ENCODE data around the gene CFP.

The CFP gene

DNA sequence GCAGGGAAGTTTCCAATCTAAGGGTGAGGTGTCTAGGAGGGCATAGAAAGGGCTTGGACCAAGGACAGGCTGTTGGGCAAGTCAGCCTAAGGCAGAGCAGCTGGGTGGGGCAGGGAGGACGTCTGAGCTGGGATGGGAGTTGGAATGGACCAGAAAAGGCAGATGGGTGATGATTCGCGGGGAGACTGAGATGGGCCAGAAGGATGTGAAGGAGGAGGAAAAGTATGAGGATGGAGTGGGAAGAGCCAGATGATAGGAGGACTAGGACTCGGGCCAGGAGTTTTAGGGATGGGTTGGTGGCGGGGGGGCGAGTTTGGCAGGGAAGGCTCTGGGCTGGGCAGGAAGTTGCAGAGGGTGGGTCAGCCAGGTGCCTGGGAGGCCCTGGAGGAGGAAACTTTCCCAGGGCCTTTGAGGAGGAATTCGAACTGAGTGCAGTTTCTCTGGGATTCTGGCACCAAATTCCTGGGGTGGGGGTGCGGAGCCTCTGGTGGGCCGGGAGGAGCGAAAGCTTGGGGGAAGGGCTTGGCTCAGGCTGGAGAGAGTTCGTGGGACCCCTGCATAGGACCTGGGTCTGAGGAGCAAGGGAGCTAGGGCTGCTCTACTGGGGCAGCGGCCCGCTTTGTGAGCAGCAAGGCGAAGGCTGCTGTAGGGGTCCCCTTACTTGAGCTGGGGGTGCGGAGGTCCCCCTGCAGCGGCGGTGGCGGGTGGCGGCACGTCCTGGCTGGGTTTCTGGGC is 56.2 kb downstream of the CFP start:
- DNase-seq, result no peak
